SHP77 (cell line): ENCODE measurements around the gene C2orf76.
A peak's percentile ranks its signal among the peaks of the same experiment; 100 is the strongest.
"Not testable (repeated sequence)": the region's sequence is repeated elsewhere in the genome, so short reads cannot be mapped to it uniquely, and the experiment has no call there.

ENCODE experiments used
- DNase-seq, 2 experiments: peaks; one replicate each; lab custom pipeline; 2025; lab: John Stamatoyannopoulos, UW

The C2orf76 gene

DNA sequence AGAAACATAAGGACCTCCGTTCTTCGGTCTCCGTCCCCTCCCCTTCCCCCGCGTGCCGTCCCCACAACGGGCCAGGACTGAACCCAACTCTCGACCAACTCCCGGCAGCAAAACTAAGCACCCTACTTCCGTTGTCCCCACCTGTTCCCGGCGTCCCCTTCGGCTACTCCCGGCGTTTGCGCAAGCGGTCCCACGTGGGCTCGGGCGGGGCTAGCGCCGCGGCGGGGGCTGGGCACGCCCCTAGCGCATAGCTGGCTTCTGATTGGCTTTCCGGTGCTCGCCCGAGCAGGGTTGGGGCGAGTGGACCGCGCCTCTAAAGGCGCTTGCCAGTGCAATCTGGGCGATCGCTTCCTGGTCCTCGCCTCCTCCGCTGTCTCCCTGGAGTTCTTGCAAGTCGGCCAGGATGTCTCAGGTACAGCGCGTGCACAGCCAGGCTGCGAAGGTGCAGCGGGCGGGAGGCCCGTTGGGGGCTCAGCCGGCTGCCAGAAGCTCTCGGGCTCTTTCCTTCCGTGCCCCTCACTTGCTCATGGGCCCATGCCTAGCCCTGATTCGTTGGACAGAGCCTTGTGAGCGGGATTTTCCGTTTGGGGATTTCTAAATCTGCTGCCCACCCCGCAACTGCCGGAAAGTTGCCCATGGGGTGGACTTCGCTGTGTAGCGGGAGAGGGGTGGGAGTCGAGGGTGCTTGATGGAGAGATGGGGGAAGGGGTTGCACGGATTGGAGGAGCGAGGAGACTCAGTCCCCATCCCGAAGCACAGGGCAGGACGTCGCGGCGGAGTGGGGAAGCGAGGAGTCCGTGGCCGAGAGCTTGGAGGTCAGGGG lies at the start of gene C2orf76, which contains the start of gene DBI:
C2orf76 (minus strand) TSS at position 186 of the 823 bp plus-strand sequence. CDS start 26,875 bp downstream, outside the sequence.
DBI (plus strand) TSS at position 329 of the 823 bp plus-strand sequence; CDS start at position 404, 75 bp downstream.
- DNase-seq: peak; percentile 88 to 94

DNA sequence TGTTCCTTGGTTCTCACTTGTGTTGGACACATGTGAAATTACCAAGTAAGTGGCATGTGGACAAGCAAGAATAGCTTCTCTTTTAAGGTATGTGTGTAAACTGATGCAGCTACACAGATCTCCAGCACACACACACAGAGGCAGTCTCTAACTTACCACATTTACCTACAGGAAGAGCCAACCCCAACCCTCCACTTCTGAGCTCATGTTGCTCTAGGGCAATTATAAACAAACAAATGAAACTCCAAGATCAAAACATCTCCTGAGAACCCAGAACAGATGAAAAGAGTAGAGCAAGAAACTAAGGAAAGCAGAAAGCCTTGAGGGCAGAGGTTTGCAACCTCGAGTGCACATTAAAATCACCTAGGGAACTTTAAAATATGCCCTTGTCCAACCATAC lies 49.0 kb upstream of the C2orf76 start:
- DNase-seq: no peak

DNA sequence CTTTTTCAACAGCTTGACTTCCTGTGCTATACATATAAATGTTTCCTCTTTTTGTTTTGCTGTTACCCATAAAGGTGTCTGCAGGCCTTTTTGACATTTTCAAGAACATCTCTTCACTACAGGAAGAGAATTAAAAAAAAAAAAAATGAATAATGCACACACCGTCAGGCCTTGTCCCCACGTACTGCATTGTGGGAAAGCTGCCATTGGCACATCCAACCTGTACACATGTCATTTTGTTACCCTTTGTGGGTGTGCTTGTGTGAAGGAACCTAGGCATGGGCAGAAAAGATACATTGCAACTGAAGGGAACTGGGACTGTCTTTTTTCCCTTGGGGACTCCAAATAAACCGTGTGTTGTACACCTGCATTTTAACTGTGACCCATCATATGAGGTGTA lies 48.3 kb upstream of the C2orf76 start:
- no peak for DNase-seq

DNA sequence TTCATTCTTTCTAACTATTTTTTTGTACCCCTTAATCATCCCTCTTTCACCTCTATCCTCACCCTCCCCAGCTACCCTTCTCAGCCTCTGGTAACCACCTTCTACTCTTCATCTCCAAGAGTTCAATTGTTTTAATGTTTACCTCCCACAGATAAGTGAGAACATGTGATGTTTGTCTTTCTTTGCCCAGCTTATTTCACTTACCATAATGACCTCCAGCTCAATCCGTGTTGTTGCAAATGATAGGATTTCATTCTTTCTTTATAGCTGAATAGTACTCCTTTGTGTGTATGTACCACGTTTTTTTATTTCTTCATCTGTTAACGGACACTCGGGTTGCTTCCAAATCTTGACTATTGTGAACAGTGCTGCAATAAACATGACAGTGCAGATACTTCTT lies 42.9 kb upstream of the C2orf76 start:
- no peak for DNase-seq

DNA sequence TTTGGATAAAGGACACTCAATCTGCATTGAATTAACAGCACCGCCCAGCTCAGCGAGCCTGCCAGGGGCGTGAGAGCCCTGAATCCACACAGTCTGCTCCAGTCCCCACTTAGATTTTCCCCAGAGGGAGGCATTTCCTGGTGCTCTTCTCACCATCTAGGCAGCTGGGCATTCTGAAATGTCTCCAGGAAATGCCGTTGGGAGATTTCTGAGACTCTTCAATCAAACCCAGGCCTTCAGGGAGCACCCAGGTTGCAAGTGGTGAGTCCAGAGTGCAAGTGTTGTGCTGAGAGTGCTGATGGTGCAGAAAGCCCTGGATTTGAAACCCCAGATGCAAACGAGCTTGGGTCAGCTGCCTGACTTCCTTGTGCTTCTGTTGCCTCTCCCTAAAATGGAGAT lies 41.6 kb upstream of the C2orf76 start:
- DNase-seq: no peak

DNA sequence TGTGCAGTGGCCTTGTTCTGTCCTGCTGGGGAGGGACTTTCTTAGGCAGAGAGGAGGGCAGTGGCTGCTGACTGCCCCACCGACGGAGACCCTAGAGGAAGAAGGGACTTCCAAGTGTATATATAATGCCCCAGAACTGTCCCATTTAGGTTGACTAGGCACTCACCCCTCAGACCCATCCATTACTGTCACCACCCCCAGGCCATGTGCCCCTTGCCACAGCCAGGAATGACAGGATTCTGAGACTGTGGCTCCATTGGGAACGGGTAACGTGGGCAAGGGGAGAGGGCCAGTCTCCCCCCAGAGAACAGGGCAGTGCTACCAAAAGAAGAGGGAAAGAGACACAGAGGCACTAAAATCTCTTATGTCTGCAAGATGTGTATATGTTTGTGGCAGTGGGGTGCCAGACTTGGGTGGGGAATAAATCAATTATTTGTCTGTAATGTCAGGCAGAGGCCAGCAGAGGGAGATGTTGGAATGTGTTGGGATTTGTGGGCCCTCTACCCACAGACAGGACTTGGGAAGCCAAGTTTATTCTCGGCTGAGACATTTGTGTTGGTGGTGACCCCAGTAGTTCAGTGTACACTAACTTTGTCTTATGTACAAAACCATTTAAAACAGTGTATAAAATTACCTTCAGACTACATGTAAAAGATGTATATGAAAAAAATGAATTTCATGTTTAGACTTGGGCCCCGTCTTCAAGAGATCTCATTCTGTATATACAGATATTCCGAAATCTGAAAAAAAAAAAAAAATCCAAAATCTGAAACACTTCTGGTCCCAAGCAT lies 41.0 kb upstream of the C2orf76 start:
- DNase-seq: peak; percentile 9 to 29

DNA sequence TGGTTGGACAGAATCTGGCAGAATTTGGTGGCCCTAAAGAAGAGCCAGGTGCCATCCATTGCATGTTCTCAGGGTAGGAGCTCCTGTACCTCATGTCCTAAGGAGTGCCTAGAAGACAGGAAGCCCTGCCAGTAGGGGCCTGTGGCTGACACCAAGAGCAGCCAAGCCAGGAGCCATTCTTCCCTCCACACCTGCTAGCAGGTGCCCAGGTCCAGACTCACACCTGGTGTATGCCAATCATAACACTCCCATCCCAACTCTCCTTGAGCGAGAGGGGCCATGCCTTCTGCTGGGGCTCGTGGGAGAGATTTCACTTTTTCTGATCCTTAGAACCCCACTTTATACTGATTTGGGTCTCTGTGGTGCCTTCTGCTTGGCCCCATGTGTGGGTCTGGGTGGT lies 38.5 kb upstream of the C2orf76 start:
- no peak for DNase-seq

DNA sequence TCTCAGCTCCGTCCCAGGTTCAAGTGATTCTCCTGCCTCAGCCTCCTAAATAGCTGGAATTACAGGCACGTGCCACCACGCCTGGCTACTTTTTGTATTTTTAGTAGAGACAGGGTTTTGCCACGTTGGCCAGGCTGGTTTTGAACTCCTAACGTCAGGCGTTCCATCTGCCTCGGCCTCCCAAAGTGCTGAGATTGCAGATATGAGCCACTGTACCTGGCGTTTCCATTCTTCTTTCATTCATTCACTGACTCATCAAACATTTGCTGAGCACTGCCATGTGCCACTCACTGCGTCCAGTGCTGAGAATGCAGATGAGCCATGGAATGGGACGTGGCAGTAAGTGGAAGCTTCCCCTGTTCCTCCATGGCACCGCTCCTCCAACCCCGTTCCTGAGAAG lies 37.0 kb upstream of the C2orf76 start:
- DNase-seq: not testable (repeated sequence)

DNA sequence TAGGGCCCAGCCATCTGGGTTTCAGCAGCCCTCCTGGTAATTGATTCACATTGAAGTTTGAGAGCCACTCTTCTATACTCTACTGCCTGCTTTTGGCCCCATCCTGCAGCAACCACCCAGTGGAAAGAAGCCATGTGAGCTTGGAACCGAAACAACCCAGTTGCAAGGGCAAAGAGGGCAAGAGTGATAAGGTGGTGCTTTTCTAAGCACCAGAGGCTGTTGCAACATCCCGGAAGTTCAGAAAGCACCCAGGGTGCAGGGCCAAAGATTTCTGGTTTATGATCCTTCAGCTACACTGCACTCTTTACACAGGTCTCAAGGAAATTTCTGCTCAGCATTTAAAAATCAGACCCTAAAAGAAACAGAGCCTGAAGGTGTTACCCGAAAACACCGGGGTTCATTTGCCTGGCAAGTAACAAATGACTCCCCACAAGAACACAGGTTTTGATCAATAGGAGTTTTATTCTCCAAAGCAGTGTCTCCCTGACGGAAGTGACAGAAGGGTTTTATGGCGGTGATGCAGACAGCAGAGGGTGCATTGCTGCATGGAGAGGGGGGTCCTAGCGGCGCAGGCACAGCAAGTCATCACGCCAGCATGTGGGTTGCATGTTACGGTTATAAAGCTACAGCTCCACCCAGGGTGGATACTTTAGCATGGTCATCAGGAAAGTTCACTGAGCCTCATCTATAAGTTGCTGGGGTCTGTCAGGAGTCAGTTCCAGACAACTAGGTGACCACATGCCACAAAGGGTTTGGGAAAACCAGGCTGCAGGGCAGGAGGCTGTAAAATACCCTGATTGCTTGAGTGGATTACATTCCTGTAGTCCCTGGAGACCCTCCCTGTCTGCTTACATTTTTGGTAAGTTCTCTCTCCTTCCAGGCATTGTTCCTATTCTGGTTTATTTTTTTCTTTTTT lies 36.3 kb upstream of the C2orf76 start:
- DNase-seq: no peak

DNA sequence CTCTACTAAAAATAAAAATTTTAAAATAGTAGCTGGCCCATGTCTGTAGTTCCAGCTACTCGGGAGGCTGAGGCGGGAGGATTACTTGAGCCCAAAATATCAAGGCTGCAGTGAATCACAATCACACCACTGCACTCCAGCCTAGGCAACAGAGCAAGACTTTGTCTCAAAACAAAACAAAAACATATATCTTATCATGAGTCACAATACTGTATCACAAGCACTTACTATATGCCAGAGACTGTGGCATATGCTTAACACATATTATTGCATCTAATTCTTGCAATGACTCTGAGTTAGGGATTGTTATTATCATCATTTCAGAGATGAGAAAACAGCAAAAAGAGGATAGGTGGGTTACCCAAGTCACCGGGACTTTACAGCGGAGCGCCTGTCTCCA lies 35.5 kb upstream of the C2orf76 start:
- no peak for DNase-seq

DNA sequence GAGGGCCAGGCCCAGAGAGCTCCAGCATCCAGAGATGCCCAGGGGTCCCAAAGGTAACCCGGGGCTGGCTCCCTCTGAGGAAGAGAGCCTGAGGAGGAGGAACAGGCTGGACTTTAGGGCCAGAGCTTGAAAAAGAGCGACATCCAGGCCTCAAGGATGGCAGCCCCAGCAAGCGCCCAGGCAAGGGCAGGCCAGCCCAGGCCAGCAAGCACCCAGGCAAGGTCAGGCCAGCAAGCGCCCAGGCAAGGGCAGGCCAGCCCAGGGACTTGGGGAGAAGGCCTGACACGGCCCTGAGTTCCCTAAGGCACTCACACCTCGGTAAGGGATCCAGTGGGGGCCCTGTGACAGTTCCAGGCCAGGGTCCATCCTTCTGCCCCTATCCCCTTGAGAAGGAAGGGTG lies 30.6 kb upstream of the C2orf76 start:
- DNase-seq: no peak

DNA sequence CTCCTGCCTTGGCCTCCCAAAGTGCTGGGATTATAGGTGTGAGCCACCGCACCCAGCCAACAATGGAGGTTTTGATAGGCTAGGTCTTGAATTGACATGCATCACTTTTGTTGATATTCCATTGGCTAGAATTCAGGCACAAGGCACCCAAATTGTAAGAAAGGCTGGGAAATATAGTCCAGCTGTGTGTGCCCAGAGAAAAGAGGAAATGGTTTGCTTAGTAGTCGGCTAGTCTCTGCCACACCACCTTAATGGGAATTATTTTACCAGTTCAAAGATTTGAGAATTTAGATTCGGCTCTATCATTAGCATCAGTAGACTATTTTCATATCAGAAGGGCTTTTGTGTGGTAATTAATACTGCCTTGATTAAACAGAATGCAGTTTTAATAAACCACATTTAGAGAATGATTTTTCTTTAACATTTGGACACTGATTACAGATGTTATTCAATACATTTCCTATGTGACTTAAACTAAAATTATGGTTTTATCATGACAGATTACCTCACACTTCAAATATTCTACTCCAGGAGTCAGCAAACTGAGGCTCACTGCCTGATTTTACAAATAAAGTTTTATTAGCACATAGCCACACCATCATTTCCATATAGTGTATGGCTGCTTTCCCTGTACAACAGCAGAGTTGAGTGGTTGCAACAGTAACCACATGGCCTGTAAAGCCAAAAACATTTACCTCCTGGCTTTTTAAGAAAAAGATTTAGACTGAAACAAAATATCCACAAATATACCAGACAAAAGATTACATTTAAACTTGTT lies 27.5 kb upstream of the C2orf76 start:
- DNase-seq: no peak

DNA sequence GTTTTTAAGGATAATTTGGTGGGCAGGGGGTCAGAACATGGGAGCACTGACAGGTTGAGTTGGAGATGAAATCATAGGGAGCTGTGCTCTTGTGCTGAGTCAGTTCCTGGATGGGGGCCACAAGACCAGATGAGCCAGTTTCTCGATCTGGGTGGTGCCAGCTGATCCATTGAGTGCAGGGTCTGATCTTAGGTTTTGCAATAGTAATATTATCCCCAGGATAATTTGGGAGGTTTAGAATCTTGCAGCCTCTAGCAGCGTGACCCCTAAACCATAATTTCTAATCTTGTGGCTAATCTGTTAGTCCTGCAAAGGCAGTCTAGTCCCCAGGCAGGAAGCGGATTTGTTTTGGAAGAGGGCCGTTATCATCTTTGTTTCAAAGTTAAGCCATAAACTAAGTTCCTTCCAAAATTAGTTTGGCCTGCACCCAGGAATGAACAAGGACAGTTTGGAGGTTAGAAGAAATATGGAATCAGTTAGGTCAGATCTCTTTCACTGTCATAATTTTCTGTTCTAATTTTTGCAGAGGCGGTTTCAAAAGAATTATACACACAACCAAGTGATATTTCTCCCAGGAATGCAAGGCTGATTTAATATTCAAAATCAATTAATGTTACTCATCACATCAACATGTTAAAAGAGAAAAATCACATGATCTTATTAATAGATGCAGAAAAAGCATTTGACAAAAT lies 23.1 kb upstream of the C2orf76 start:
- DNase-seq: no peak

DNA sequence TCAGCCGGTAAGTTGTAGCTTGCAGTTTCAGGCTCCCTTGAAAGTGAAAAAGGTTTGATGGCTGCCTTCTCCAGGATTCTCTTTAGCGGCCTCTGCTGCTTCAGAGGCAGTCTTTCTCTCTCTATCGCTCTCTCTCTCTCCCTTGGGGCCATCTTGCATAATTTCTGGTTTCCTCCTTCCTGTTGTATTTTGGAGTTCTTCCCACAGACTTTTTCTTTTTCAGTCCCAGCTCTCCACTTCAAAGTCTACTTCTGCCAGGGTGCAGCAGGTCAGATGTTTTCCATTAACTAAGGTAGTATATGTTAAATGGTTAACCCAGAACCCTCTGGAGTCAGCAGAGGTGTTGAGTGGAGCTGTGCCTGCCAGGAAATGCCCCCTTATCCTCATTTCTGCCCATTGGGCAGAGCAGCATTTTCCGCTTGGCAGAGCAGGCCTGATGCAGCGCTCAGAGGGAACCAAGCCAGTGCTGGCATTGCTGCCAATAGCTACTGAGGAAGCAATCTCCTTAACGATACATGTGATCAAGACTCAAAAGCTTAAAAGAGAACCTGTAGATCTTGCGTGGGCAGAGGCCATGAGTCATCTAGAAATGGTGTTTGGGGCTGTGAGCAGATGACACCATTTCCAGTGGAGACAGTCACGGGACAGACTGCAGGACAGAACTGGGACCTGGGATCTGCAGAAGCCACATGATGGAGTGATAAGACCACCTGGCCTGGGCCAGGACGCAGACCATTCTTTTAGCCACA lies 20.9 kb upstream of the C2orf76 start:
- DNase-seq: no peak

DNA sequence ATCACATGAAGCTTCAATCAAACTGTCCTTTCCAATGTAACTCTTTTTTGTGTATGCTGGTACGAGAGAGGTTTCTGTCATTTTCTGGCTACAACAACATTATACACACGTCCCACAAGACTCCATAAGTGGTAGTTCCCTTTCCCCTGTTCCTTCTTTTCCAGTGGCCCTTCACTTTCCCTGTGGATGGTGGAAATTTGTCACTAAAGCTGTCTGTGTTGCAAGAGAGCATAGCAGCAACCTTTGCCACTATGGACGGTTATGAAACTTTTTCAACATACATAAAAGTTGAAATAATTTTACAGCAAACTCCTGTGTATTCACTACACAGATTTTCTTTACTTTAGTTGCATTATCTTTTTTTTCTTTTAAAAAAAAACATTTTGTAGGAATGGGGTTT lies 18.8 kb upstream of the C2orf76 start:
- no peak for DNase-seq

DNA sequence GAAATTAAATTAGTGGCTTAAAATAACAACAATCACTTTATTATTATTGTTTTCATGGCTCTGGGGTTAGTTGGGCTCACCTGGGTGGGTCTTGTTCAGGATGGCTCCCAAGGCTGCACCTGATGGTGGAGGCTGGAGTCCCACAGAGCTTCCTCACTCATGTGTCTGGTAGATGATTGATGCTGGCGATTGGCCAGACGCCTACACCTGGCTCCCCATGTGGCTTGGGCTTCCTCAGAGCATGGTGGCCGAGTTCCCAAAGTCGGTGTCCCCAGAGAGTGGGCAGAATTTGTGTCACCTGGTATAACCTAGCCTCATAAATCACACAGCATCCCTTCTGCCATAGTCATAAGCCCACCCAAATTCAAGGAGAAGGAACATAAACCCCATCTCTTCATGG lies 18.3 kb upstream of the C2orf76 start:
- DNase-seq: no peak

DNA sequence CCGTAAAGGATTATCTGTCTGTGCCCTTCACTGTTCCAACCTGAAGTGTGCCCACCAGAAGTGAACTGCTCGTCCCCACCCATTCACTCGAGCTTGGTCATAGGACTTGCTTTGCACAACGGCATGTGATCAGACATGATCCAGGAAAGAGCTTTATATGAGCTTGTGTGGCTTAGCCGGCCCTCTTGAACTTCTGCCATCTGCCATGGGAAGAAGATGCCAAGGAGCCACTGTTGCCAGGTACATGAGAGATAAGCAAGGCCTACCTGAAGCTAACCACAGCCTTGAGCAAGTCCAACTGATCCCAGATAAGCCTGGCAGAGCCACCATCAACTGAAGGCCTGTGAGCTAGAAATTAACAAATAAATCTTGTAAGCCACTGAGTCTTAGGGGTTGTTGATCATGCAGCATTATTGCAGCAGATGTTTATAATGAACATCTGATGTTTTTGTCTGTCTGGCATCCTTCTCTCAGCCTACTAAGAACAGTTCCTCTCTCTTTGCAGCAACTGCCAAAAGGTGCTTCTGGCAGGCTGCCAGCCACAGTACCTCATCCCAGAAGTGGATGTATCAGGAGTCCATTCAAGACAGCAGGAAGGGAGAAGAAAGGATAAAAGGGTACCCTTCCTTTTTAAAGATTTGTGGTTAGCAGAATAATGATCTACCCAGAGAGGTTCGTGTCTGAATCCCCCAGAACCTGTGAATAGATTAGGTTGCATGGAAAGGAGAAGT lies 16.9 kb upstream of the C2orf76 start:
- DNase-seq: no peak

DNA sequence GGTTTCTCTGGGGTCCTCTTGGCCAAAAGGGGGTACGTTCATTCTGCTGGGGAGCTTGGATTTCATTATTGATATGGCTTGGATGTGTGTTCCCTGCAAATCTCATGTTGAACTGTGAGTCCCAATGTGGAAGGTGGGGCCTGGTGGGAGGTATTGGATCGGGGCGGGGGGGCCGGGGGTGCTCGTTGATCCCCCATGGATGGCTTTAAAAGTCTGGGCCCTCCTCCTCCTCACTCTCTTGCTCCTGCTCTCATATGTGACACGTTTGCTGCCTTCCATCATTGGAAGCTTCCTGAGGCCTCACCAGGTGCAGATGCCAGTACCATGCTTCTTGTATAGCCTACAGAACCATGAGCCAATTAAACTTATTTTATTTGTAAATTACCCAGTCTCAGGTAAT lies 11.9 kb upstream of the C2orf76 start:
- no peak for DNase-seq

DNA sequence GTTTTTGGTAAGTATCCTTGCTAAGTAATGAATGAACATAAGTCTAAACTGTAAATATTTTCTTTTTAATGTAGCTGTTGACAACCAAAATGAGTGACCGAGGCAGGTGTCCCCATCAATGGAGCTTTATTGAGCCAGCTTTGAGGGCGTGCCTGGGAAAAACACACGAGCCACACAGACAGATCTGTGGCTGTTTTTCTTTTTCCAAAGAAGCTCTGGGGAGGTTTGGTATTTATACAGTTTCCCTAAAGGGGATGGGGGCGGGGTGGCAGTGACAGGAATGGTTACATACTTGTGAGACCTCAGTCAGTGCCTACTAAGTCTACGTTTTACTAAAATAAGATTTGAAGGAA lies 11.3 kb upstream of the C2orf76 start:
- DNase-seq: no peak
